Measurements from ENCODE around the gene DENND4C.
"Not testable (repeated sequence)": the region's sequence is repeated elsewhere in the genome, so short reads cannot be mapped to it uniquely, and the experiment has no call there.

Gene DENND4C

DNA sequence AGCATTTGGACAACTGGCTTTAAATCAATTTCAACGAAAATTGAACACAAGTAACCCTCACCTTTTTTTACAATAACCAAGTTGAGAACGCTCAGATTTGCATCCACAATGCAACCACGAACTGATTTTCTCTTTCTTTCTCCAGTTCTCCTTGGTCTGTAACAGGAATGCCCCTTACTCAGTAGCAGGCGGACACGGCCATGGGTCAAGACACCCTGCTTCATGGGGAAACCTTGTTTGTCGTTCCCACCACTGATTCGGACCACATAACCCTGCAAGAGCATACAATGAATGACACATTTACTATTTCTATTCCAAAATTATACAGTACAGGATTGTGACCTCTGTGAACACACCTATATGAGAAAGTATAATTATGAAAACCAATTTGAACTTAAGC, 148.2 kb downstream of the DENND4C start:
- peak overlapping the region; percentile 92 to 93 for H3K27ac ChIP-seq

DNA sequence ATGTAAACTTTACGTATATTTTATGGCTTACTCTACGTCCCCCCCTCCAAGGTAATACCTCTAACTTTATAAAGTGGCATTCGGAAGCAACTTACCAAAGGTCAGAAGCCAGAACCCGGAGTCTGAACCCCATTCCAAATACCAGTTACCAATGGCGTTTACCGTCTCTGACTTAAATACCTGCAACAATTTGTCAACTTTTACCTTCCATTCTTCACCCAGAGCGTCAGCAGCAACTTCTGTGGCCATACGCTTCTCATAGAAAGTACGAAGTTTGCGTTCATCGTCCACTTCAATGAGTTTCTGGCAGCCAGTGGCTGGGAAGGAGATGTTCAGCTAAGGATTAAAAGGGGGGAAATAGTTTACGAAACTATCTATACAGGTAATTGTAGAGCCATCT, 148.8 kb downstream of the DENND4C start:
- Histone ChIP-seq H3K27ac (peak overlapping the region; percentile 92 to 93), H3K9me3 (no peaks in the 10 kb centered on the region), H3K36me3 (peaks cover 38 to 46% (median 40%) of the 10 kb centered on the region in 3 donors), H3K27me3 (no peaks in the 10 kb centered on the region), H3K4me1 (peaks cover 0 to 28% (median 17%) of the 10 kb centered on the region in 4 donors), H3K4me3 (peak overlapping the region; percentile 61 to 82)
- TF ChIP-seq, protein P1, sequence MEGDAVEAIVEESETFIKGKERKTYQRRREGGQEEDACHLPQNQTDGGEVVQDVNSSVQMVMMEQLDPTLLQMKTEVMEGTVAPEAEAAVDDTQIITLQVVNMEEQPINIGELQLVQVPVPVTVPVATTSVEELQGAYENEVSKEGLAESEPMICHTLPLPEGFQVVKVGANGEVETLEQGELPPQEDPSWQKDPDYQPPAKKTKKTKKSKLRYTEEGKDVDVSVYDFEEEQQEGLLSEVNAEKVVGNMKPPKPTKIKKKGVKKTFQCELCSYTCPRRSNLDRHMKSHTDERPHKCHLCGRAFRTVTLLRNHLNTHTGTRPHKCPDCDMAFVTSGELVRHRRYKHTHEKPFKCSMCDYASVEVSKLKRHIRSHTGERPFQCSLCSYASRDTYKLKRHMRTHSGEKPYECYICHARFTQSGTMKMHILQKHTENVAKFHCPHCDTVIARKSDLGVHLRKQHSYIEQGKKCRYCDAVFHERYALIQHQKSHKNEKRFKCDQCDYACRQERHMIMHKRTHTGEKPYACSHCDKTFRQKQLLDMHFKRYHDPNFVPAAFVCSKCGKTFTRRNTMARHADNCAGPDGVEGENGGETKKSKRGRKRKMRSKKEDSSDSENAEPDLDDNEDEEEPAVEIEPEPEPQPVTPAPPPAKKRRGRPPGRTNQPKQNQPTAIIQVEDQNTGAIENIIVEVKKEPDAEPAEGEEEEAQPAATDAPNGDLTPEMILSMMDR (IDR thresholded peaks at IDR 0.05), result no peak
- intact Hi-C loops (cut with DNase I; ENCODE audit: low total_unique reads), result loop anchor here (2.0 to 10.0 kb wide), 2 partner anchors 78 to 274 kb away; partner anchors contain the start of gene HAUS6
- no peak for DNase-seq

More for the DNA sequence above, 148.2 kb downstream of the DENND4C start:
- no peak for DNase-seq
- H3K4me3 ChIP-seq, result peak overlapping the region; percentile 61 to 82
- H3K36me3 ChIP-seq, result peaks cover 40 to 49% (median 43%) of the 10 kb centered on the region in 3 donors
- no peaks in the 10 kb centered on the region for H3K27me3 ChIP-seq
- no peaks in the 10 kb centered on the region for H3K9me3 ChIP-seq
- TF ChIP-seq, protein P1 (IDR thresholded peaks at IDR 0.05), result no peak
- H3K4me1 ChIP-seq, result peaks cover 0 to 28% (median 17%) of the 10 kb centered on the region in 4 donors
- intact Hi-C loops (cut with DNase I; ENCODE audit: low total_unique reads), result loop anchor here (2.0 to 10.0 kb wide), 2 partner anchors 78 to 274 kb away; partner anchors contain the start of gene HAUS6

DNA sequence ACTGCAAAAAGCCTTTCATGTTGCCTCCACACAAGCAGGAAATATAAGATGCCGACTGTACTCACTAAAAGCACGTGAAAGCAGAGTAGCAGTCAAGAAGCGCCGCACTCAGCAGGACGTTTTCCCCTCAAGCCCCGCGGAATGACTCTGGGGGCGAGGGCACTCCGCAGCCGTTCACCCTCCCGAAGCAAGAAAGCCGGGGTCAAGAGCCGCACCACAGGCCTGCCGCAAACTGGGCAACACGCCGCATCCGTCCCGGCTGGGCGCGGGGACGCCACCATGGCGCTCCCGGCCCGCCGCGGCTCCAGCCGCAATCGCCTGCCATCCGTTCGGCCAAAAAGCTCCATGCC, 149.2 kb downstream of the DENND4C start:
- peak; percentile 26 to 75 for DNase-seq
- Histone ChIP-seq H3K9me3 (no peaks in the 10 kb centered on the region), H3K36me3 (peaks cover 34 to 42% (median 37%) of the 10 kb centered on the region in 3 donors), H3K27me3 (no peaks in the 10 kb centered on the region), H3K27ac (peak overlapping the region; percentile 92 to 93), H3K4me1 (peaks cover 0 to 28% (median 17%) of the 10 kb centered on the region in 4 donors), H3K4me3 (peak overlapping the region; percentile 61 to 82)
- TF ChIP-seq, protein P1 (IDR thresholded peaks at IDR 0.05), result no peak
- intact Hi-C loops (cut with DNase I; ENCODE audit: low total_unique reads), result loop anchor here (2.0 to 10.0 kb wide), 2 partner anchors 77 to 275 kb away; partner anchors contain the start of gene HAUS6

DNA sequence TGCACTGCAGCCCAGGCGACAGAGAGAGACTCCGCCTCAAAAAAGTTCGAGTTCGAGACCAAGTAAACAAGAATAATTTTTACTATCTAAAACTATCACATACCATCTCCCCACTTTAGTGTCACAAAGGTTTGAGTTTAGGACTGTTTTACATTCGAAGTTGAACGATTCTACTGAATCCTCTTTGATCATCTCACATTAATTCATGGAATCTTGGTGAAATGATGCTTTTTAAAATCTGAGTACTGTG, 150.3 kb downstream of the DENND4C start:
- intact Hi-C loops (cut with DNase I; ENCODE audit: low total_unique reads), result no loop called here
- Histone ChIP-seq H3K27ac (peak overlapping the region; percentile 92 to 93), H3K4me1 (peaks cover 0 to 28% (median 17%) of the 10 kb centered on the region in 4 donors), H3K4me3 (peak overlapping the region; percentile 61 to 82), H3K36me3 (peaks cover 26 to 31% (median 26%) of the 10 kb centered on the region in 3 donors), H3K9me3 (no peaks in the 10 kb centered on the region), H3K27me3 (no peaks in the 10 kb centered on the region)
- TF ChIP-seq, protein P1 (IDR thresholded peaks at IDR 0.05), result no peak
- DNase-seq, result no peak

DNA sequence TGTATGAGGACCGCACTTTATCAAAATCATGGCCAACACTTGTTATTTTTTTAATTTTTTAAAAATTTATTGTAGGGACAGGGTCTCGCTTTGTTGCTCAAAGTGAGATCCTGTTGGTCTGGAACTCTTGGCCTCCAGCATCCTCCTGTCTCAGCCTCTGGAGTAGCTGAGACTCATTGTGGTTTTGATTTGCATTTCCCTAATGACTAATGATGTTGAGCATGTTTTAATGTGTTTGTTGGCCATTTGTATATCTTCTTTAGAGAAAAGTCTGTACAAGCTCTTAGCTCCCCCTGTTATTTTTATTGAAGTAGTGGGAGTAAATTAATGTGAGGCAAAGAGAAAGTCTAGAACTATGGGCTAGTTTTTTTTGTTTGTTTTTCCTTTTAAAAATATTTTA, 151.2 kb downstream of the DENND4C start:
- H3K27me3 ChIP-seq, result no peaks in the 10 kb centered on the region
- H3K4me3 ChIP-seq, result no peak overlapping the region
- peaks cover 17 to 22% (median 18%) of the 10 kb centered on the region in 3 donors for H3K36me3 ChIP-seq
- intact Hi-C loops (cut with DNase I; ENCODE audit: low total_unique reads), result no loop called here
- peaks cover 0 to 28% (median 17%) of the 10 kb centered on the region in 4 donors for H3K4me1 ChIP-seq
- TF ChIP-seq, protein P1 (IDR thresholded peaks at IDR 0.05), result no peak
- no peak for DNase-seq
- no peaks in the 10 kb centered on the region for H3K9me3 ChIP-seq
- H3K27ac ChIP-seq, result no peak overlapping the region

DNA sequence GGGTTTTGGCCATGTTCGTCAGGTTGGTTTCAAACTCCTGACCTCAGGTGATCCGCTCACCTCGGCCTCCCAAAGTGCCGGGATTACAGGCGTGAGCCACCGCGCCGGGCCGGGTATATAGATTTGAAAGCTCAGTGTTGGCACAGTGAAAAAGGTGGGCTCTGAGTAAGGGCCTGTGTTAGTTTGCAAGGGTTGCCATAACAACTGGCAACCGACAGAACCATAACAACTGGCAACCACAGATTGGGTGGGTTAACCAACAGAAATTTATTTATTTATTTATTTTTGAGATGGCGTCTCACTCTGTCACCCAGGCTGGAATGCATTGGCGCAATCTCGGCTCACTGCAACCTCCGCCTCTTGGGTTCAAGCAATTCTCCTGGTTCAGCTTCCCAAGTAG, 154.7 kb downstream of the DENND4C start:
- H3K27me3 ChIP-seq; intact Hi-C loops (cut with DNase I; ENCODE audit: low total_unique reads); H3K27ac ChIP-seq; H3K4me3 ChIP-seq; H3K9me3 ChIP-seq; DNase-seq; H3K4me1 ChIP-seq; H3K36me3 ChIP-seq: not testable (repeated sequence)

Measured in tibial artery (tissue), 4 donors.